GM23338 (cell line): ENCODE measurements around the gene IRS4. TPM values are rescaled to one million over a fixed set of nuclear protein-coding genes. Genes with fewer than 3 reads are reported as not detected.

Source experiments
- ATAC-seq: fragments of 200-7000 bp; cut with Tn5 transposase; 3 replicates; pipeline ENCODE4 v1.9.1; 2020
- DNase-seq: peaks from one replicate; pipeline ENCODE4 v3.0.0-alpha.2; 2015; ENCODE audit warnings: low spot score
- H2AFZ ChIP-seq: fragments of 200-600 bp; sonication (generic); 2 replicates; pipeline ENCODE4 v1.8.0; 2016; ENCODE audit warnings: antibody characterized with exemption, mild to moderate bottlenecking, moderate library complexity
- H3F3A ChIP-seq: fragments of 200-600 bp; sonication (generic); replicated peaks from 2 replicates; pipeline ENCODE4 v1.8.0; 2017; ENCODE audit warnings: antibody characterized with exemption, mixed run types, low read depth
- H3K27ac ChIP-seq: fragments of 200-600 bp; sonication (generic); 2 replicates; pipeline ENCODE4 v1.6.1; 2016; ENCODE audit warnings: low read depth
- H3K27me3 ChIP-seq: fragments of 200-600 bp; sonication (generic); 2 replicates; pipeline ENCODE4 v1.8.0; 2016; ENCODE audit warnings: mild to moderate bottlenecking, mixed run types, moderate library complexity; ENCODE audit not compliant: insufficient read depth
- H3K36me3 ChIP-seq: fragments of 200-600 bp; sonication (generic); 2 replicates; pipeline ENCODE4 v1.8.0; 2016; ENCODE audit warnings: mild to moderate bottlenecking; ENCODE audit not compliant: insufficient read depth
- H3K4me1 ChIP-seq: fragments of 200-600 bp; sonication (generic); 2 replicates; pipeline ENCODE4 v1.8.0; 2016; ENCODE audit warnings: mild to moderate bottlenecking, moderate library complexity; ENCODE audit not compliant: insufficient read depth
- H3K4me2 ChIP-seq: fragments of 200-600 bp; sonication (generic); 2 replicates; pipeline ENCODE4 v1.7.1; 2017; ENCODE audit warnings: mixed run types
- H3K4me3 ChIP-seq: fragments of 200-600 bp; sonication (generic); 2 replicates; pipeline ENCODE4 v1.6.1; 2016; ENCODE audit warnings: mixed run types
- H3K79me2 ChIP-seq: fragments of 200-600 bp; sonication (generic); replicated peaks from 2 replicates; pipeline ENCODE4 v1.8.0; 2017; ENCODE audit warnings: mild to moderate bottlenecking; ENCODE audit not compliant: insufficient read depth
- H3K9me2 ChIP-seq: fragments of 200-600 bp; sonication (generic); 2 replicates; pipeline ENCODE4 v1.8.0; 2017; ENCODE audit not compliant: insufficient read depth
- H4K20me1 ChIP-seq: fragments of 200-600 bp; sonication (generic); replicated peaks from 2 replicates; pipeline ENCODE4 v1.8.0; 2017; ENCODE audit warnings: mild to moderate bottlenecking; ENCODE audit not compliant: insufficient read depth
- H3K27ac Mint-ChIP-seq: 2 replicates; pipeline ENCODE4 v1.8.0; 2020; ENCODE audit warnings: inconsistent platforms, mild to moderate bottlenecking, moderate library complexity, mixed read lengths
- H3K27me3 Mint-ChIP-seq: 3 replicates; pipeline ENCODE4 v1.8.0; 2022; ENCODE audit warnings: low read depth, mild to moderate bottlenecking, moderate library complexity, mixed read lengths, inconsistent platforms; ENCODE audit not compliant: insufficient read depth, poor library complexity
- H3K36me3 Mint-ChIP-seq: 3 replicates; pipeline ENCODE4 v1.8.0; 2021; ENCODE audit warnings: low read depth, mild to moderate bottlenecking, inconsistent platforms, moderate library complexity, mixed read lengths
- H3K4me1 Mint-ChIP-seq: 3 replicates; pipeline ENCODE4 v1.8.0; 2020; ENCODE audit warnings: mild to moderate bottlenecking, inconsistent platforms, mixed read lengths
- H3K4me3 Mint-ChIP-seq: 3 replicates; pipeline ENCODE4 v1.8.0; 2021; ENCODE audit warnings: moderate library complexity, mild to moderate bottlenecking, inconsistent platforms, mixed read lengths
- H3K9me3 Mint-ChIP-seq: 3 replicates; pipeline ENCODE4 v1.8.0; 2020; ENCODE audit warnings: moderate library complexity, mild to moderate bottlenecking, inconsistent platforms, mixed read lengths
- CREB1 ChIP-seq: fragments of 250-450 bp; sonication (Bioruptor Pico); IDR thresholded peaks from 2 replicates; pipeline ENCODE4 v1.5.0; 2020; ENCODE audit warnings: low read depth, mild to moderate bottlenecking, moderate library complexity
- EZH2phosphoT487 ChIP-seq: fragments of 200-600 bp; sonication (generic); IDR thresholded peaks from one replicate; pipeline ENCODE4 v1.8.1; 2018; ENCODE audit warnings: antibody characterized with exemption; ENCODE audit not compliant: unreplicated experiment
- JUNB ChIP-seq: IDR thresholded peaks from one replicate; pipeline ENCODE4 v1.6.1; 2016; ENCODE audit warnings: antibody characterized with exemption; ENCODE audit not compliant: unreplicated experiment
- ZNF114 ChIP-seq: fragments of 250-450 bp; sonication (Bioruptor Pico); IDR thresholded peaks from 2 replicates; pipeline ENCODE4 v1.5.0; 2020; ENCODE audit warnings: mild to moderate bottlenecking, moderate library complexity
- polyA plus RNA-seq: library from polyadenylated mRNA; unstranded; fragments of >200 nt; fragmentation: Nextera tagmentation; extraction: Ambion mirVana; gene quantifications from 2 replicates; pipeline ENCODE4 v1.2.1, GENCODE V29; 2016
- total RNA-seq: library from RNA; depleted of rRNA; stranded (reverse); fragments of >200 nt; shearing (Covaris generic); gene quantifications from 2 replicates; pipeline ENCODE4 v1.2.3, GENCODE V29; 2014
- TF ChIP-seq, protein P1 (sequence below): IDR thresholded peaks from one replicate; pipeline ENCODE4 v1.6.1; 2018; ENCODE audit warnings: antibody characterized with exemption; ENCODE audit not compliant: unreplicated experiment
- TF ChIP-seq, protein P2 (sequence below): IDR thresholded peaks from 2 replicates; pipeline ENCODE4 v1.6.1; 2016; ENCODE audit warnings: antibody characterized with exemption
- TF ChIP-seq, protein P3 (sequence below), 2 experiments: fragments of 200-600 bp in 1 of 2; sonication (generic) in 1 of 2; conservative IDR thresholded peaks; 2 replicates each; pipeline versions ENCODE4 v1.5.1 to v1.6.1; 2016 to 2017; ENCODE audit warnings: antibody characterized with exemption in 2 of 2, low read depth in 2 of 2, mild to moderate bottlenecking in 2 of 2, moderate library complexity in 1 of 2

The IRS4 gene
- total and polyA plus RNA-seq, 2 experiments from 2014 or later, result 1.3 to 15.2 TPM

DNA sequence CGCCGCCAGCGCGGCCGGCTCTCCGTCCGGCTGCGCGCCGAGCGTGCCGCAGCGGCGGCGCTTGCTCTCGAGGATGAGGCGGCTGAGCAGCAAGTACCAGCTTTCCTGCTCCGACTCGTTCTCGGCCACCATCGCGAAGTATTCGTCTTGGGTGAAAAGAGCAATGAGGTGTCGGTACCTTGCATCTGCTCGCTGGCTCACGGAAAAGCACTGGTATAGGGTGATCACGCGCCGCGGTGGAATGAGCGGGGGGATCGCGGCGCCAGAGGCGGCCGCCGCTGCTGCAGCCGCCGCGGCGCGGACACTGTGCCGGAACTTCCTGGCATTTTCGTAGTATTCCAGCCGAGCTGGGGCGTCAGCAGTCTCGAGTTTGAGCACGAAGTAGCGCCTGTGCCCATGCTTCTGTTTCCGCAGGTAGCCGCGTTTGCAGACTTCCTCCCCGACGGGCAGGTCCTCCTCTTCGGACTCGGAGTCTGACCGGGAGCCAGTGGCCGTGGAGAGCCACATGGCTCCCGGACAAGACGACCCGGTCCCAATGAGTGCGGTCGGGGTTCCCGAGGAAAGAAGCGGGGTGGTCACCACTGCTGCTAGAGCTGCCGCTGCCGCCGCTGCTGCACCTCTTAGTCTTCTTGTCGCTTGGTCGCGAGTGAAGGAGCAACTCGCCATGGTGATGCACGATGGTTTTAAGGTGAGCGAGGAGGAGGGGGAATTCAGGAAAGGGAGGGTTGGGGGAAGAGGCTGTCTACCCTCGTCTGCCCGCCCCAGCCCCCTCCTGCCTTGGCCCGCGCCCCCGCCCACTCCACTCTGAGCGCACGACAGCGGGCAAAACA is 469 bp downstream of the IRS4 start (continued):
- TF ChIP-seq, protein P1, sequence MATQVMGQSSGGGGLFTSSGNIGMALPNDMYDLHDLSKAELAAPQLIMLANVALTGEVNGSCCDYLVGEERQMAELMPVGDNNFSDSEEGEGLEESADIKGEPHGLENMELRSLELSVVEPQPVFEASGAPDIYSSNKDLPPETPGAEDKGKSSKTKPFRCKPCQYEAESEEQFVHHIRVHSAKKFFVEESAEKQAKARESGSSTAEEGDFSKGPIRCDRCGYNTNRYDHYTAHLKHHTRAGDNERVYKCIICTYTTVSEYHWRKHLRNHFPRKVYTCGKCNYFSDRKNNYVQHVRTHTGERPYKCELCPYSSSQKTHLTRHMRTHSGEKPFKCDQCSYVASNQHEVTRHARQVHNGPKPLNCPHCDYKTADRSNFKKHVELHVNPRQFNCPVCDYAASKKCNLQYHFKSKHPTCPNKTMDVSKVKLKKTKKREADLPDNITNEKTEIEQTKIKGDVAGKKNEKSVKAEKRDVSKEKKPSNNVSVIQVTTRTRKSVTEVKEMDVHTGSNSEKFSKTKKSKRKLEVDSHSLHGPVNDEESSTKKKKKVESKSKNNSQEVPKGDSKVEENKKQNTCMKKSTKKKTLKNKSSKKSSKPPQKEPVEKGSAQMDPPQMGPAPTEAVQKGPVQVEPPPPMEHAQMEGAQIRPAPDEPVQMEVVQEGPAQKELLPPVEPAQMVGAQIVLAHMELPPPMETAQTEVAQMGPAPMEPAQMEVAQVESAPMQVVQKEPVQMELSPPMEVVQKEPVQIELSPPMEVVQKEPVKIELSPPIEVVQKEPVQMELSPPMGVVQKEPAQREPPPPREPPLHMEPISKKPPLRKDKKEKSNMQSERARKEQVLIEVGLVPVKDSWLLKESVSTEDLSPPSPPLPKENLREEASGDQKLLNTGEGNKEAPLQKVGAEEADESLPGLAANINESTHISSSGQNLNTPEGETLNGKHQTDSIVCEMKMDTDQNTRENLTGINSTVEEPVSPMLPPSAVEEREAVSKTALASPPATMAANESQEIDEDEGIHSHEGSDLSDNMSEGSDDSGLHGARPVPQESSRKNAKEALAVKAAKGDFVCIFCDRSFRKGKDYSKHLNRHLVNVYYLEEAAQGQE, result no peak

DNA sequence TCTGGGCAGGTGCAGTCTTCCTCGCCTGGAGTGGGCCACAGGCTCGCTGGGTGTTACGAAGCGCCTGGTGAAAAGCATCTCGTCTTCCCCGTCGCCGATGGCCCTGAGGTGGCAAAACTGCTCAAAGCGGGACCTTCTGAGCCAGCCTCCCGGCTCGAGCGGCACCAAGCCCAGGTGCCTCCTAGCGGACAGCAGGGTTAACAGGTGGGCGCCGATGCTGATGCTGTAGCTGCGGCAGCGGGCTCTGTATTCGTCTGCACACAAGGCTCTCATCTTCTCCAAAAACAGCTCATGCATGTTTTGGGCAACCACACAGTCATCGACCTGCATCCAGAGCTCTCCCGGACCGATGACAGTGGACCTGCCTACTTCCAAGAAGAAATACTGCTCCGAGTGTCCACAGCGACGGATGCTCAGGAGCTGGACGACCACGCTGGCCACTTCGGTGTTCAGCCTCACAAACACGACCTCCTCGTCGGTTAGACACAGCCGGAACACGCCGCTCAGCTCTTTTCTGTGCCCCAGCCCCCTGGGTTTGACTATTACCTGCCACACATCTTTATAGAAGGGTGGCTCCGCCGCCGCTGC is 1.2 kb downstream of the IRS4 start:
- peak overlapping the region; percentile 80 for H3K4me2 ChIP-seq

DNA sequence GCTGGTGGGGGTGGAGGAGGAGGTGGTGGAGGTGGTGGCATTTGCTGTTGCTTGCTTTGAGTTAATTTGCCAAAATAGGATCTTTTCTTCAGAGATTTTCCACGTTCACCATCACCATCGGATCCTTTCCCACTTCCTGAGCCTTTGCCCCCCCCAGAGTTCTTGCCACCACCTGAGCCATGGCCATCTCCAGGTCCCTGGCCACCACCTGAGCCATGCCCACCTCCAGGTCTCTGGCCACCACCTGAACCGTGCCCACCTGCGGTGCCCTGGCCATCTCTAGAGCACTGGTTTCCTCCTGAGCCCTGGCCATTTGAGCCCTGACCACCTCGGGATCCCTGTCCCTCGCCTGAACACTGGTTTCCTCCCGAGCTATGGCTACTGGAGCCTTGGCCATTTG is 1.9 kb downstream of the IRS4 start:
- Mint-ChIP-seq H3K36me3 (peaks cover 29% of the 10 kb centered on the region), H3K4me3 (peak overlapping the region; percentile 70), H3K4me1 (peaks cover 29% of the 10 kb centered on the region; the same call in 2 of the 3 replicates), H3K27ac (no peak overlapping the region), H3K27me3 (peaks cover 31% of the 10 kb centered on the region), H3K9me3 (peaks cover 27% of the 10 kb centered on the region)
- H3K79me2 ChIP-seq, result peaks cover 2% of the 10 kb centered on the region; the same call in 1 of the 2 replicates
- H3K4me2 ChIP-seq, result peak overlapping the region; percentile 80
- H3K4me3 ChIP-seq, result peak overlapping the region; percentile 73
- no peak overlapping the region for H2AFZ ChIP-seq
- no peaks in the 10 kb centered on the region for H3F3A ChIP-seq
- no peaks in the 10 kb centered on the region; the same call in 1 of the 2 replicates for H3K36me3 ChIP-seq
- no peaks in the 10 kb centered on the region for H4K20me1 ChIP-seq
- peaks cover 30% of the 10 kb centered on the region for H3K27me3 ChIP-seq
- no peaks in the 10 kb centered on the region for H3K9me2 ChIP-seq
- H3K27ac ChIP-seq, result no peak overlapping the region
- H3K4me1 ChIP-seq, result peaks cover 17% of the 10 kb centered on the region
- ATAC-seq (no peak), DNase-seq (no peak)
- TF ChIP-seq JUNB (no peak), EZH2phosphoT487 (no peak), CREB1 (CRISPR knock-in tag) (no peak)
- TF ChIP-seq, protein P1, result no peak
- TF ChIP-seq, protein P2, sequence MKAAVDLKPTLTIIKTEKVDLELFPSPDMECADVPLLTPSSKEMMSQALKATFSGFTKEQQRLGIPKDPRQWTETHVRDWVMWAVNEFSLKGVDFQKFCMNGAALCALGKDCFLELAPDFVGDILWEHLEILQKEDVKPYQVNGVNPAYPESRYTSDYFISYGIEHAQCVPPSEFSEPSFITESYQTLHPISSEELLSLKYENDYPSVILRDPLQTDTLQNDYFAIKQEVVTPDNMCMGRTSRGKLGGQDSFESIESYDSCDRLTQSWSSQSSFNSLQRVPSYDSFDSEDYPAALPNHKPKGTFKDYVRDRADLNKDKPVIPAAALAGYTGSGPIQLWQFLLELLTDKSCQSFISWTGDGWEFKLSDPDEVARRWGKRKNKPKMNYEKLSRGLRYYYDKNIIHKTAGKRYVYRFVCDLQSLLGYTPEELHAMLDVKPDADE, result no peak

More for the DNA sequence above, 1.2 kb downstream of the IRS4 start:
- no peak overlapping the region for H3K27ac ChIP-seq
- no peaks in the 10 kb centered on the region for H4K20me1 ChIP-seq
- no peaks in the 10 kb centered on the region; the same call in 1 of the 2 replicates for H3K36me3 ChIP-seq
- Mint-ChIP-seq H3K4me1 (peaks cover 29% of the 10 kb centered on the region; the same call in 2 of the 3 replicates), H3K4me3 (peak overlapping the region; percentile 70), H3K9me3 (peaks cover 27% of the 10 kb centered on the region), H3K27me3 (peaks cover 31% of the 10 kb centered on the region), H3K36me3 (peaks cover 29% of the 10 kb centered on the region), H3K27ac (no peak overlapping the region)
- no peak for TF ChIP-seq ZNF114 (CRISPR knock-in tag)
- TF ChIP-seq, protein P3, sequence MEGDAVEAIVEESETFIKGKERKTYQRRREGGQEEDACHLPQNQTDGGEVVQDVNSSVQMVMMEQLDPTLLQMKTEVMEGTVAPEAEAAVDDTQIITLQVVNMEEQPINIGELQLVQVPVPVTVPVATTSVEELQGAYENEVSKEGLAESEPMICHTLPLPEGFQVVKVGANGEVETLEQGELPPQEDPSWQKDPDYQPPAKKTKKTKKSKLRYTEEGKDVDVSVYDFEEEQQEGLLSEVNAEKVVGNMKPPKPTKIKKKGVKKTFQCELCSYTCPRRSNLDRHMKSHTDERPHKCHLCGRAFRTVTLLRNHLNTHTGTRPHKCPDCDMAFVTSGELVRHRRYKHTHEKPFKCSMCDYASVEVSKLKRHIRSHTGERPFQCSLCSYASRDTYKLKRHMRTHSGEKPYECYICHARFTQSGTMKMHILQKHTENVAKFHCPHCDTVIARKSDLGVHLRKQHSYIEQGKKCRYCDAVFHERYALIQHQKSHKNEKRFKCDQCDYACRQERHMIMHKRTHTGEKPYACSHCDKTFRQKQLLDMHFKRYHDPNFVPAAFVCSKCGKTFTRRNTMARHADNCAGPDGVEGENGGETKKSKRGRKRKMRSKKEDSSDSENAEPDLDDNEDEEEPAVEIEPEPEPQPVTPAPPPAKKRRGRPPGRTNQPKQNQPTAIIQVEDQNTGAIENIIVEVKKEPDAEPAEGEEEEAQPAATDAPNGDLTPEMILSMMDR (conservative IDR thresholded peaks at IDR 0.05; ENCODE audit: low read depth in 2 of 2), result peak; percentile 33 to 58
- H3F3A ChIP-seq, result no peaks in the 10 kb centered on the region
- H3K79me2 ChIP-seq, result no peaks in the 10 kb centered on the region
- 0 out of 2 replicates have a peak overlapping the region, but pooled peaks have one; percentile 38 for H2AFZ ChIP-seq
- DNase-seq (peak; percentile 59), ATAC-seq (peak; percentile 21)
- no peaks in the 10 kb centered on the region for H3K9me2 ChIP-seq
- H3K4me1 ChIP-seq, result peaks cover 13% of the 10 kb centered on the region
- peak overlapping the region; percentile 73 for H3K4me3 ChIP-seq
- peaks cover 30% of the 10 kb centered on the region for H3K27me3 ChIP-seq
